ENCODE results near the gene IQGAP3.
A peak's percentile ranks its signal among the peaks of the same experiment; 100 is the strongest.
"Not testable (repeated sequence)": the region's sequence is repeated elsewhere in the genome, so short reads cannot be mapped to it uniquely, and the experiment has no call there.

Gene IQGAP3, protein sequence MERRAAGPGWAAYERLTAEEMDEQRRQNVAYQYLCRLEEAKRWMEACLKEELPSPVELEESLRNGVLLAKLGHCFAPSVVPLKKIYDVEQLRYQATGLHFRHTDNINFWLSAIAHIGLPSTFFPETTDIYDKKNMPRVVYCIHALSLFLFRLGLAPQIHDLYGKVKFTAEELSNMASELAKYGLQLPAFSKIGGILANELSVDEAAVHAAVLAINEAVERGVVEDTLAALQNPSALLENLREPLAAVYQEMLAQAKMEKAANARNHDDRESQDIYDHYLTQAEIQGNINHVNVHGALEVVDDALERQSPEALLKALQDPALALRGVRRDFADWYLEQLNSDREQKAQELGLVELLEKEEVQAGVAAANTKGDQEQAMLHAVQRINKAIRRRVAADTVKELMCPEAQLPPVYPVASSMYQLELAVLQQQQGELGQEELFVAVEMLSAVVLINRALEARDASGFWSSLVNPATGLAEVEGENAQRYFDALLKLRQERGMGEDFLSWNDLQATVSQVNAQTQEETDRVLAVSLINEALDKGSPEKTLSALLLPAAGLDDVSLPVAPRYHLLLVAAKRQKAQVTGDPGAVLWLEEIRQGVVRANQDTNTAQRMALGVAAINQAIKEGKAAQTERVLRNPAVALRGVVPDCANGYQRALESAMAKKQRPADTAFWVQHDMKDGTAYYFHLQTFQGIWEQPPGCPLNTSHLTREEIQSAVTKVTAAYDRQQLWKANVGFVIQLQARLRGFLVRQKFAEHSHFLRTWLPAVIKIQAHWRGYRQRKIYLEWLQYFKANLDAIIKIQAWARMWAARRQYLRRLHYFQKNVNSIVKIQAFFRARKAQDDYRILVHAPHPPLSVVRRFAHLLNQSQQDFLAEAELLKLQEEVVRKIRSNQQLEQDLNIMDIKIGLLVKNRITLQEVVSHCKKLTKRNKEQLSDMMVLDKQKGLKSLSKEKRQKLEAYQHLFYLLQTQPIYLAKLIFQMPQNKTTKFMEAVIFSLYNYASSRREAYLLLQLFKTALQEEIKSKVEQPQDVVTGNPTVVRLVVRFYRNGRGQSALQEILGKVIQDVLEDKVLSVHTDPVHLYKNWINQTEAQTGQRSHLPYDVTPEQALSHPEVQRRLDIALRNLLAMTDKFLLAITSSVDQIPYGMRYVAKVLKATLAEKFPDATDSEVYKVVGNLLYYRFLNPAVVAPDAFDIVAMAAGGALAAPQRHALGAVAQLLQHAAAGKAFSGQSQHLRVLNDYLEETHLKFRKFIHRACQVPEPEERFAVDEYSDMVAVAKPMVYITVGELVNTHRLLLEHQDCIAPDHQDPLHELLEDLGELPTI (N-terminal part only)

DNA sequence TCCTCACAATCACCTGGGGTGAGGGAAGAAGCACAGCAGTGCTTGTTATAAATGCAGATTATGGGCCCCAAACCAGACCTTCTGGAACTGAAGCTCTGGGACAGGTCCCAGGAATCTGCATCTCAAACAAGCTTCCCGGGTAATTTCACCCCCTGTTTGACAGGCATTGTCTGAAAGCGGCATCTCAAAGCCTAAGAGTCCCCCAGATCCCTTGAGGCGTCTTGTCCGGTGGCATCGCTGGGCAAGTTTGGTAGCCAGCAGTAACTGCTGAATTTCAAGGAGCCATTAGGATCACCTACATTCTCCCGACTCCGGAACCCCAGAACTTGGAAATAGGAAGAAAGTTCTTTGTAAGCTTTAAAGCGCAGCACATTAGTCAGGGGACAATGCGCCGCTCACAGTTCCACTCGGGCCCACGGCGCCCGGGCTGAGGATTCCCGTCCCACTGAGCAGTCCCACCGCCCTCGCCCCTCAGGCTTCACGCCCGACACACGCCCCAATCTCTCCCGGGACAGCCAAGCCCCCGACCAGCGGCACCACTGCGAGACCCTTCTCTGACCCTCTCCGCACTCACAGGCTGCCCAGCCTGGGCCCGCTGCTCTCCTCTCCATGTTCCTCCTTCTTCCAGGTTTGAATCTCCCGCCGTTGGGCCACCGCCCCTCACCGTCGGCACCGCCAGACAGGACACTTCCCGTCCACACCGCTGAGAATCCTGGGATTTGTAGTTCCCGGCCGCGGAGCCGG is at the start of gene IQGAP3:
TSS of gene IQGAP3 (minus strand) at position 647 of the 744 bp plus-strand sequence. CDS start at position 611, 36 bp downstream.
- Histone ChIP-seq H3K9me3 (ENCODE audit: control insufficient read depth, low read length) (no peaks in the 10 kb centered on the region), H3K36me3 (ENCODE audit: control insufficient read depth, insufficient read depth, low read length) (no peaks in the 10 kb centered on the region), H3K27me3 (ENCODE audit: control insufficient read depth, insufficient read depth, low read length) (no peaks in the 10 kb centered on the region), H3K4me1 (ENCODE audit: control insufficient read depth, insufficient read depth, low read length) (peaks cover 32% of the 10 kb centered on the region), H3K9ac (ENCODE audit: low read length) (peak within 1 kb of the TSS; percentile 42), H3K4me3 (ENCODE audit: low read length) (peak within 1 kb of the TSS; percentile 2)

DNA sequence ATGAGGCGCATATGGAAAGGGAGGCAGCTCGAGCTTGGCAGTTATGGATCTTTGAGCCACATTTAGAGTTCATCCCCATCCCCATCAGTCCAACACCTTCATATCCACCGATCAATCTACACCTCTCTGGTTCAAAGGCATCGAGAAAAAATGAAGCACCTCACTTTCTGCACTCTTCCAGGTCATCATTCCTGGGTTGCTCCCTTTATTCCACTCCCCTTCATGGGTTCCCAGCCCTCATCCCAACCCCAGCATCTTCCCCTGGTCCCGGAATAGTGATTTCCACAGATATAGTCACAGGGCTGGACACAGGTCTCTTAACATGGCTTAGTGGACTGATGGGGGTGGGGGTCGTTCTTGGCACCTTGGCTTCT is 47.2 kb upstream of the IQGAP3 start:
- Histone ChIP-seq H3K4me1 (ENCODE audit: control insufficient read depth, insufficient read depth, low read length) (peaks cover 19% of the 10 kb centered on the region), H3K4me3 (ENCODE audit: low read length) (no peak overlapping the region), H3K9ac (ENCODE audit: low read length) (no peak overlapping the region), H3K9me3 (ENCODE audit: control insufficient read depth, low read length) (no peaks in the 10 kb centered on the region), H3K27me3 (ENCODE audit: control insufficient read depth, insufficient read depth, low read length) (peaks cover 52% of the 10 kb centered on the region), H3K36me3 (ENCODE audit: control insufficient read depth, insufficient read depth, low read length) (no peaks in the 10 kb centered on the region)

DNA sequence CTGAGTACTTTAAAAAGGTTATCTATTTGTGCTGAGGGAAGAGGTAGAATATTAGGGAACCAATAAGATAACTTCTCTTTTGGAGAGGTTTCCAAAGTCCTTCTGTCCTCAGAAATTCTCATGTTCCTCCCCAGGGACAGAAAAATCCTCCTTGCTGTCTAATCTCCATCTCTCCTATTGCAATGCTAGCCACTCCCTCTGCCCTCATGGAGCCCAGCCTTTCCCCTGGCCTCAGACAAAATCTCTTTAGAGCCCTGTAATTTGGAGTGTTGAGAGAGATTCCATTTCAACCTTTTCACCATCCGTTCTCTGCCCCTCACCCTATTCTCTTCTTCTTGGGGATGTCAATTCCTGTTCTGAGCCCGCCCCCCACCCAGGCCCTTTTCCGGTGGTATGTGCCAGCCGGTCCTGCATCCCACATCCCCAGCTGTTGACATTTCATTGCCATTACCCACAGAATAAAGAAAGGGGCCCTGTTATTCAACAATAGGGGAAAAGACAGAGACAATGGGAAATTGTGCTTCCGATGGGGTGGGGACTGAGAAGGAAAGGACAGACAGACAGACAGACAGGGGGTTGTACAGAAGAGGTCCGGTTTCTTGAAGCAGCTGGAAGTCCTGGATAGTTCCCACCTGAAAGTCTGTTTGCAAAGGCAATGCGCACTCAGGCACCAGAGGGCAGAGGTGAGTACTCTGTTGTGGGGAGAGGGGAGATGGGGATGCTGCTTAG is 46.7 kb upstream of the IQGAP3 start, which contains the start of gene HAPLN2:
TSS of gene HAPLN2 (plus strand) at position 563 of the 729 bp plus-strand sequence. CDS start 4,076 bp downstream, outside the sequence.
- Histone ChIP-seq H3K4me3 (ENCODE audit: low read length) (no peak within 1 kb of the TSS), H3K36me3 (ENCODE audit: control insufficient read depth, insufficient read depth, low read length) (no peaks in the 10 kb centered on the region), H3K9me3 (ENCODE audit: control insufficient read depth, low read length) (no peaks in the 10 kb centered on the region), H3K4me1 (ENCODE audit: control insufficient read depth, insufficient read depth, low read length) (peaks cover 13% of the 10 kb centered on the region), H3K27me3 (ENCODE audit: control insufficient read depth, insufficient read depth, low read length) (peaks cover 46% of the 10 kb centered on the region), H3K9ac (ENCODE audit: low read length) (no peak within 1 kb of the TSS)

DNA sequence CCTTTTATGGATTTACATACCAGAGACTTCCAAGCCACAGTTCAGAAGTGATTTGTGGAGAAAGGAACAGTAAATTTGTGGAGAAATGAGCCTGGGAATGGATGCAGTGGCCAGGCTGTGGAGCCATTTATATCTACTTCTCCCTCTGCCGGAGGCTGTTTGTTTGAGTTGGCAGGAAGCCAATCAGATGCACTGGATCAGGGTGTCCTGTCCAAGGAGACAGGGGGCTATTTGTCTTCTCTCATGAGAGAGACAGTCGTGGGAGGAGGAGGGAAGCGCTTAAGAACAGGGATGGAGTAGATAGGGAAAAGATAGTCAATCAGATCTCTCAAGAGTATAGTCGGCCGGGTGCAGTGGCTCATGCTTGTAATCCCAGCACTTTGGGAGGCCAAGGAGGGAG is 44.1 kb upstream of the IQGAP3 start:
- H3K36me3 ChIP-seq (ENCODE audit: control insufficient read depth, insufficient read depth, low read length) = no peaks in the 10 kb centered on the region
- peaks cover 8% of the 10 kb centered on the region for H3K4me1 ChIP-seq (ENCODE audit: control insufficient read depth, insufficient read depth, low read length)
- H3K9me3 ChIP-seq (ENCODE audit: control insufficient read depth, low read length) = no peaks in the 10 kb centered on the region
- peaks cover 31% of the 10 kb centered on the region for H3K27me3 ChIP-seq (ENCODE audit: control insufficient read depth, insufficient read depth, low read length)
- no peak overlapping the region for H3K9ac ChIP-seq (ENCODE audit: low read length)
- no peak overlapping the region for H3K4me3 ChIP-seq (ENCODE audit: low read length)

DNA sequence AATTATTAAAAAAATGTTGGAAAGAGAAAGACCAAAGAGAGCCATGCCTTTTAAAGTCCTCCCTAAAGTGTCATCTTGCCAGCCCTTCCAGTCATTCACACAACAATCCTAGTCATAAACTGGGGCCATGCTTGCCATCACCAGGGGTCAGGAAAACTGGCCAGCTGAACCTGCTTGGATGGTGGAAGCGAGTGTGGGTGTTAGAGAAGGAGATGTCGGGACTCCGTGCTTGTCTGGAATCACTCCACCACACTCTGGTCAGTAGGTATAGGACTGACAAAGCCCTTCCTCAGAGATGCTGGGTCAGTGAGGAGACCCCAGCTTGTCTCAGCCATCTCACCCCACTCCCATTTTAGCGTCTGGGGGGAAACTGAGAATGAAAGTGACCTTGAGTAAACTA is 43.6 kb upstream of the IQGAP3 start:
- Histone ChIP-seq H3K36me3 (ENCODE audit: control insufficient read depth, insufficient read depth, low read length) (no peaks in the 10 kb centered on the region), H3K27me3 (ENCODE audit: control insufficient read depth, insufficient read depth, low read length) (peaks cover 25% of the 10 kb centered on the region), H3K9ac (ENCODE audit: low read length) (no peak overlapping the region), H3K4me3 (ENCODE audit: low read length) (no peak overlapping the region), H3K9me3 (ENCODE audit: control insufficient read depth, low read length) (no peaks in the 10 kb centered on the region), H3K4me1 (ENCODE audit: control insufficient read depth, insufficient read depth, low read length) (peaks cover 8% of the 10 kb centered on the region)

DNA sequence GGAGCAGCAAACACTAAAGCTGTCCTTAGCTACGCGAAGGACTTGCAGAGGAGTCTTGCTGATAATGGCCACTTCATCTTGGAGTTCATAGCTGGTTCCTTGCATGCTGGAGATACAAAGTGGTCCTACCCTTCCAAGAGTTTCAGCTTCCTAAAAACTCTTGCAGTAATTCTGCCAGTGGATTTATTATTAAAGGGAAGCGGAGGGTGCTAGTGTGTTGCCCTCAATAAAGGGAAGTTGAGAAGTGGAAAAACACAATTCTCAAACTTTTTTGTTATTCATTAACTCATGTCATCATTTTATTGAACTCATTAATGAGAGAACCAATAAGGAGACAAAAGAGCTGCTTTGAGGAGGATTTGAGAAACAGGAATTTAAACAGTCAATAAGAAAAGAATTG is 40.3 kb upstream of the IQGAP3 start:
- Histone ChIP-seq H3K9me3 (ENCODE audit: control insufficient read depth, low read length) (no peaks in the 10 kb centered on the region), H3K9ac (ENCODE audit: low read length) (no peak overlapping the region), H3K36me3 (ENCODE audit: control insufficient read depth, insufficient read depth, low read length) (no peaks in the 10 kb centered on the region), H3K27me3 (ENCODE audit: control insufficient read depth, insufficient read depth, low read length) (peaks cover 7% of the 10 kb centered on the region), H3K4me1 (ENCODE audit: control insufficient read depth, insufficient read depth, low read length) (peaks cover 8% of the 10 kb centered on the region), H3K4me3 (ENCODE audit: low read length) (no peak overlapping the region)

DNA sequence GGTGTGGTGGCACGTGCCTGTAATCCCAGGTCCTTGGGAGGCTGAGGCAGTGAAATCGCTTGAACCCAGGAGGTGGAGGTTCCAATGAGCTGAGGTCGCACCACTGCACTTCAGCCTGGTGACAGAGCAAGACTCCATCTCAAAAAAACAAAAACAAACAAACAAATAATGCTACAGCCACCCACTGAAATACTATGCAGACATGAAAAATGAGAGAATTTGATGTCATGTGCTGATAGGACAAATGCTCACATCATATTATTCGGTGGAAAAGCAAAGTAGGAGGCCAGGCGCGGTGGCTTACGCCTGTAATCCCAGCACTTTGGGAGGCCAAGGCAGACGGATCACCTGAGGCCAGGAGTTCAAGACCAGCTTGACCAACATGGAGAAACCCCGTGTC is 37.7 kb upstream of the IQGAP3 start:
- not testable (repeated sequence) for H3K4me3 ChIP-seq (ENCODE audit: low read length); H3K36me3 ChIP-seq (ENCODE audit: control insufficient read depth, insufficient read depth, low read length); H3K9ac ChIP-seq (ENCODE audit: low read length); H3K9me3 ChIP-seq (ENCODE audit: control insufficient read depth, low read length); H3K27me3 ChIP-seq (ENCODE audit: control insufficient read depth, insufficient read depth, low read length); H3K4me1 ChIP-seq (ENCODE audit: control insufficient read depth, insufficient read depth, low read length)

DNA sequence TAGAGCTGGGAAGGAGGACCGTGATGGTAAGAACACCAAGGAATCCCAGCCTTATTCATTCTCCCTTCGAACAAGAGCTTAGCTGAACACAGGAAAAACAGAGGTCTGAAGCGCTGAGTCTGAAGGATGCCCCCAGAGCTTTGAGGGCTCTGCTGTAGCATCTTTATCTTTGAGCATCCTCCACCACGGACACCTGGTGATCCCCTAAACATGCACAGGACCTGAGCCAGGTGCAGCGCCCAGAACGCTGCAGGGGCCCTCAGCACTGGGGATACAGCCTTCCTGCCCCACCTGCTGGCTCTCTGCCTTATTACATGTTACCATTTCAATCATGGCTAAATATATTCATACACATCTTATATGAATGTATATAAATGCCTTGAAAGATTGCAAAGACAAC is 36.6 kb upstream of the IQGAP3 start:
- no peak overlapping the region for H3K4me3 ChIP-seq (ENCODE audit: low read length)
- H3K9ac ChIP-seq (ENCODE audit: low read length) = no peak overlapping the region
- no peaks in the 10 kb centered on the region for H3K4me1 ChIP-seq (ENCODE audit: control insufficient read depth, insufficient read depth, low read length)
- H3K9me3 ChIP-seq (ENCODE audit: control insufficient read depth, low read length) = no peaks in the 10 kb centered on the region
- H3K36me3 ChIP-seq (ENCODE audit: control insufficient read depth, insufficient read depth, low read length) = no peaks in the 10 kb centered on the region
- peaks cover 5% of the 10 kb centered on the region for H3K27me3 ChIP-seq (ENCODE audit: control insufficient read depth, insufficient read depth, low read length)

DNA sequence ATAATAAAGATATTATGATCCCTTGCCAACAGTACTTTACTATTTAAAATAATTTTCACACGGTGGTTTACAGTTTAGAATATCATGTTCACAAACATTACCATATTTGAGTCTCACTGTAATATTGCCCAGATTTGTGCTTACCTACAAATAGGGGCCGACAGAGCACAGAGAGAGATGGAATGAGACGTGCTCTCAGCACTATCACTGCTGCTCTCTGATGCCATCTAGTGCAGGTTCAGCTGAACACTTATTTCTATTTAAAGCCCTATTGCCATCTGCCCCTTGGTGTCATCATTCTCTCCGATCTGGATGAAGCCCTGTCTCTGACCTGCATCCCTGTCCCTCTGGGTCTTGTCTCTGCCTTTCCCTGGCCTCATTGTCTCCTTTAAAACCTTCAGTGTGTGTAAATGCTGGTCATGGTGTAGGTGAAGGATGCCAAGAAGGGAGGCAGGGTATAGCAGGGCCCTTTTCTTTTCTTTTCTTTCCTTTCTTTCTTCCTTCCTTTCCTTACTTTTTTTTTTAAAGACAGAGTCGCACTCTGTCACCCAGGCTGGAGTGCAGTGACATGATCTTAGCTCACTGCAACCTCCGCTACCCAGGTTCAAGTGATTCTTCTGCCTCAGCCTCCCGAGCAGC is 35.8 kb upstream of the IQGAP3 start:
- Histone ChIP-seq H3K27me3 (ENCODE audit: control insufficient read depth, insufficient read depth, low read length) (peaks cover 5% of the 10 kb centered on the region), H3K9me3 (ENCODE audit: control insufficient read depth, low read length) (no peaks in the 10 kb centered on the region), H3K4me3 (ENCODE audit: low read length) (no peak overlapping the region), H3K36me3 (ENCODE audit: control insufficient read depth, insufficient read depth, low read length) (no peaks in the 10 kb centered on the region), H3K4me1 (ENCODE audit: control insufficient read depth, insufficient read depth, low read length) (no peaks in the 10 kb centered on the region), H3K9ac (ENCODE audit: low read length) (no peak overlapping the region)

DNA sequence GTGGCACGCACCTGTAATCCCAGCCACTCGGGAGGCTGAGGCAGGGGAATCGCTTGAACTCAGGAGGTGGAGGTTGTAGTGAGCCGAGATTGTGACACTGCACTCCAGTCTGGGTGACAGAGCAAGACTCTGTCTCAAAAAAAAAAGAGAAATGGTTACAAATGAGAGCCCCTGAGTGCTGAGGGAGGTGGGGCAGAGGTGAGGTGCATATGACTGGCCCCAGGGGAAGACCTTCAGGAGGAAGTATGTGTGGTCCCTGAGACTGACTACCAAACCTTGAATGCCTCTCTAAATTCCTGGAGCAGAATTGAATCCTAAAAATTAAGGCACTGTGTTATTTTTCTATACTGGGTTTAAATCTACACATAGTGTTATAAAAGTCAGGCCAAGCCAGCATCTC is 35.0 kb upstream of the IQGAP3 start:
- not testable (repeated sequence) for H3K9me3 ChIP-seq (ENCODE audit: control insufficient read depth, low read length); H3K9ac ChIP-seq (ENCODE audit: low read length); H3K27me3 ChIP-seq (ENCODE audit: control insufficient read depth, insufficient read depth, low read length); H3K4me1 ChIP-seq (ENCODE audit: control insufficient read depth, insufficient read depth, low read length); H3K4me3 ChIP-seq (ENCODE audit: low read length); H3K36me3 ChIP-seq (ENCODE audit: control insufficient read depth, insufficient read depth, low read length)
